Ishikawa (cell line): ENCODE results near the gene MBNL1.

ENCODE experiments used
- CEBPB ChIP-seq: IDR thresholded peaks from 2 replicates; pipeline ENCODE4 v1.6.1; 2012
- CREB1 ChIP-seq: IDR thresholded peaks from 2 replicates; pipeline ENCODE4 v1.6.1; 2012; ENCODE audit warnings: low read depth
- EGR1 ChIP-seq: IDR thresholded peaks from 2 replicates; pipeline ENCODE4 v1.6.1; 2012
- EP300 ChIP-seq: IDR thresholded peaks from 2 replicates; pipeline ENCODE4 v1.6.1; 2012; ENCODE audit warnings: borderline replicate concordance
- FOXM1 ChIP-seq: IDR thresholded peaks from 2 replicates; pipeline ENCODE4 v1.6.1; 2012; ENCODE audit warnings: low read depth, borderline replicate concordance
- MAX ChIP-seq: IDR thresholded peaks from 2 replicates; pipeline ENCODE4 v1.6.1; 2012
- NFIC ChIP-seq: IDR thresholded peaks from 2 replicates; pipeline ENCODE4 v1.6.1; 2012
- RAD21 ChIP-seq: IDR thresholded peaks from 2 replicates; pipeline ENCODE4 v1.6.1; 2012; ENCODE audit warnings: low read depth
- TAF1 ChIP-seq: IDR thresholded peaks from 2 replicates; pipeline ENCODE4 v1.6.1; 2012; ENCODE audit warnings: low read depth, mild to moderate bottlenecking
- TCF12 ChIP-seq: IDR thresholded peaks from 2 replicates; pipeline ENCODE4 v1.6.1; 2012; ENCODE audit warnings: low read depth
- TEAD4 ChIP-seq: IDR thresholded peaks from 2 replicates; pipeline ENCODE4 v1.6.1; 2012
- YY1 ChIP-seq: IDR thresholded peaks from 2 replicates; pipeline ENCODE4 v1.6.1; 2012; ENCODE audit warnings: low read depth
- ZBTB7A ChIP-seq: IDR thresholded peaks from 2 replicates; pipeline ENCODE4 v1.6.1; 2012; ENCODE audit warnings: low read depth
- TF ChIP-seq, protein P1 (sequence below): IDR thresholded peaks from 2 replicates; pipeline ENCODE4 v1.6.1; 2012; ENCODE audit warnings: low read depth, mild to moderate bottlenecking
- TF ChIP-seq, protein P2 (sequence below): IDR thresholded peaks from 2 replicates; pipeline ENCODE4 v1.6.1; 2012

MBNL1 gene

DNA sequence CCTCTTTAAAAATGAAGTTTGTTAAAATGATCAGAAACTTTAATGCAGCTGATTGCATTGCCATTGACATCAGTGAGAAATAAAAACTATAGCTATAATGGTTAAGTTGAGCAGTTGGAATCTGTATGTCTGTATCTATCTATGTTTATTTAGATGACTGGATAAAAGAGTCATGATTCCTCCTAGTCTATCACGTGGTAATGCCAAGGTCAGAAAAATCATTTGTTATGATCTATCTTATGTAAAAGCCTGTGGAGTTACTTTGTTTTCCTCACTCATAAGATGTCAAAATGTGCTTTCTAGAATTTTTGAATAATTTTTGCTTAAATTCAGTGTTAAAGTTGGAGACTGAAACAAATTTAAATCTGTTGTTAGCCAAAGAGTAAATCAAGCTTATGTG lies 63.3 kb downstream of the MBNL1 start:
- TF ChIP-seq EGR1 (no peak), NFIC (no peak), CREB1 (no peak), FOXM1 (no peak)
- TF ChIP-seq, protein P1, sequence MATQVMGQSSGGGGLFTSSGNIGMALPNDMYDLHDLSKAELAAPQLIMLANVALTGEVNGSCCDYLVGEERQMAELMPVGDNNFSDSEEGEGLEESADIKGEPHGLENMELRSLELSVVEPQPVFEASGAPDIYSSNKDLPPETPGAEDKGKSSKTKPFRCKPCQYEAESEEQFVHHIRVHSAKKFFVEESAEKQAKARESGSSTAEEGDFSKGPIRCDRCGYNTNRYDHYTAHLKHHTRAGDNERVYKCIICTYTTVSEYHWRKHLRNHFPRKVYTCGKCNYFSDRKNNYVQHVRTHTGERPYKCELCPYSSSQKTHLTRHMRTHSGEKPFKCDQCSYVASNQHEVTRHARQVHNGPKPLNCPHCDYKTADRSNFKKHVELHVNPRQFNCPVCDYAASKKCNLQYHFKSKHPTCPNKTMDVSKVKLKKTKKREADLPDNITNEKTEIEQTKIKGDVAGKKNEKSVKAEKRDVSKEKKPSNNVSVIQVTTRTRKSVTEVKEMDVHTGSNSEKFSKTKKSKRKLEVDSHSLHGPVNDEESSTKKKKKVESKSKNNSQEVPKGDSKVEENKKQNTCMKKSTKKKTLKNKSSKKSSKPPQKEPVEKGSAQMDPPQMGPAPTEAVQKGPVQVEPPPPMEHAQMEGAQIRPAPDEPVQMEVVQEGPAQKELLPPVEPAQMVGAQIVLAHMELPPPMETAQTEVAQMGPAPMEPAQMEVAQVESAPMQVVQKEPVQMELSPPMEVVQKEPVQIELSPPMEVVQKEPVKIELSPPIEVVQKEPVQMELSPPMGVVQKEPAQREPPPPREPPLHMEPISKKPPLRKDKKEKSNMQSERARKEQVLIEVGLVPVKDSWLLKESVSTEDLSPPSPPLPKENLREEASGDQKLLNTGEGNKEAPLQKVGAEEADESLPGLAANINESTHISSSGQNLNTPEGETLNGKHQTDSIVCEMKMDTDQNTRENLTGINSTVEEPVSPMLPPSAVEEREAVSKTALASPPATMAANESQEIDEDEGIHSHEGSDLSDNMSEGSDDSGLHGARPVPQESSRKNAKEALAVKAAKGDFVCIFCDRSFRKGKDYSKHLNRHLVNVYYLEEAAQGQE, result no peak

DNA sequence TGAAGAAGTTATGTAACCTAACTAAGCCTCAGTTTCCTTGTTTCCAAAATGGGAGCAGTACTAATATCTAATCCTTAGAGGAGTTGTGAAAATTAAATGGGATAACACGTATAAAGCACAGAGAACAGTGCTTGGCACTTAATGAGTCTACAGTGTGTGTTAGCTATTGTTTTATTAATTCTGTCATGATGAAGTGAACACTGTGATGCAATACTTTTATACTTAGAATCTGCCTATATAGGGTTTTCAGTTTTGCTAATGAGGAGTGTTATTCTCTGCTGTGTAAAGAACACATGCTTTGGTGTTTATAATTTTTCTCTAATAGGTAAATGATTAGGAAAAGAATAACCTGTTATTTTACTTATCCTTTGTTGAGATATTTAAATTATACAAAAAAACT lies 65.2 kb downstream of the MBNL1 start:
- no peak for TF ChIP-seq TCF12
- TF ChIP-seq EP300, result no peak
- no peak for TF ChIP-seq ZBTB7A

- TF ChIP-seq NFIC, result no peak
- no peak for TF ChIP-seq MAX
- TF ChIP-seq EP300, result no peak
- TF ChIP-seq TEAD4, result no peak
- no peak for TF ChIP-seq RAD21
Observed at GRCh38 chr3:152334761-152335160, 66.0 kb downstream of the MBNL1 start.

GRCh38 chr3:152335273-152335672 lies 66.5 kb downstream of the MBNL1 start:
- no peak for TF ChIP-seq TAF1
- TF ChIP-seq CREB1, result no peak
- no peak for TF ChIP-seq YY1
- TF ChIP-seq TEAD4, result no peak
- TF ChIP-seq, protein P1, result no peak
- TF ChIP-seq, protein P2, sequence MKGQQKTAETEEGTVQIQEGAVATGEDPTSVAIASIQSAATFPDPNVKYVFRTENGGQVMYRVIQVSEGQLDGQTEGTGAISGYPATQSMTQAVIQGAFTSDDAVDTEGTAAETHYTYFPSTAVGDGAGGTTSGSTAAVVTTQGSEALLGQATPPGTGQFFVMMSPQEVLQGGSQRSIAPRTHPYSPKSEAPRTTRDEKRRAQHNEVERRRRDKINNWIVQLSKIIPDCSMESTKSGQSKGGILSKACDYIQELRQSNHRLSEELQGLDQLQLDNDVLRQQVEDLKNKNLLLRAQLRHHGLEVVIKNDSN, result no peak
- no peak for TF ChIP-seq FOXM1
- no peak for TF ChIP-seq ZBTB7A
- TF ChIP-seq RAD21, result no peak
- no peak for TF ChIP-seq CEBPB
- TF ChIP-seq EP300, result no peak
- no peak for TF ChIP-seq MAX
- TF ChIP-seq TCF12, result no peak
- no peak for TF ChIP-seq EGR1

- TF ChIP-seq FOXM1 (no peak), MAX (no peak), YY1 (no peak), EGR1 (no peak), RAD21 (no peak), TCF12 (no peak), TEAD4 (no peak)
- TF ChIP-seq, protein P2, result no peak
Observed at GRCh38 chr3:152338159-152338720, 69.5 kb downstream of the MBNL1 start.

GRCh38 chr3:152339881-152340505 lies 71.3 kb downstream of the MBNL1 start:
- no peak for TF ChIP-seq ZBTB7A
- no peak for TF ChIP-seq CEBPB
- TF ChIP-seq TCF12, result no peak

DNA sequence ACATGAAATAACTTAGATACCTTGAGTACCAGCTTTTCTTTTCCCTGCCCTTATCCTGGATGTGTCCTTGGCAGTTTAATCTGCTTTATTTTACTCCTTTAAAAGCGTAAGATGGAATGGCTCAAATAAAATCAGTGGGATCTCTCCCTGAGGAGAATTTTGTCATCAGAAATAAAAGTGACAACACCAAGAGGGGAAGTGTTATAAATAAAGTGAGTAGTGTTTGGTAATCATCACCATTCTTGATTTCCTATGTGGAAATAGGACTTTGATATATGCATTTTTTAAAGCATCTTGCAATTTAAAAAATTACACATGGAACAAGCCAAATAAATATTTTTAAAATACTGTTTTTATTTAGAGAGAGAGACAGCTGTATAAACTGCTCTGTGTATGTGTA lies 76.5 kb downstream of the MBNL1 start:
- TF ChIP-seq, protein P1, result no peak
- TF ChIP-seq, protein P2, result no peak
- TF ChIP-seq EGR1 (no peak), TCF12 (no peak), EP300 (no peak), ZBTB7A (no peak), TAF1 (no peak), MAX (no peak), RAD21 (no peak), CREB1 (no peak), CEBPB (no peak), YY1 (no peak), NFIC (no peak), FOXM1 (no peak), TEAD4 (no peak)
